ENCODE data around the gene ETV4.
"Not testable (repeated sequence)": the region's sequence is repeated elsewhere in the genome, so short reads cannot be mapped to it uniquely, and the experiment has no call there.

ETV4 gene

GRCh38 chr17:43509440-43509839 lies 36.7 kb downstream of the ETV4 start:
- DNase-seq: not testable (repeated sequence)

DNA sequence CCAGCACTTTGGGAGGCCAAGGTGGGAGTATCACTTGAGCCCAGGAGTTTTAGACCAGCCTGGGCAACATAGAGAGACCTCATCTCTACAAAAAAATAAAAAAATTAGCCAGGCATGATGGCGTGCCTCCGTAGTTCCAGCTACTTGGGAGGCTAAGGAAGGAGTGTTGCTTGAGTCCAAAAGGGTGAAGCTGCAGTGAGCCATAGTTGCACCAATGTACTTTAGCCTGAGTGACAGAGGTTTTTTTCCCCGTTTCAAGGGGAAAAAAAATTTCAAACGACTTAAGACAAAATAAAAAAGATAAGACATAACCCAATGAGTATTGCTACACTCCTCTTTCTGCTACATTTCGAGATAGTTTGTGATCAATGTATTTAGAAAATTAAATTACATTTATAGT lies 55.5 kb downstream of the ETV4 start:
- DNase-seq: no peak

DNA sequence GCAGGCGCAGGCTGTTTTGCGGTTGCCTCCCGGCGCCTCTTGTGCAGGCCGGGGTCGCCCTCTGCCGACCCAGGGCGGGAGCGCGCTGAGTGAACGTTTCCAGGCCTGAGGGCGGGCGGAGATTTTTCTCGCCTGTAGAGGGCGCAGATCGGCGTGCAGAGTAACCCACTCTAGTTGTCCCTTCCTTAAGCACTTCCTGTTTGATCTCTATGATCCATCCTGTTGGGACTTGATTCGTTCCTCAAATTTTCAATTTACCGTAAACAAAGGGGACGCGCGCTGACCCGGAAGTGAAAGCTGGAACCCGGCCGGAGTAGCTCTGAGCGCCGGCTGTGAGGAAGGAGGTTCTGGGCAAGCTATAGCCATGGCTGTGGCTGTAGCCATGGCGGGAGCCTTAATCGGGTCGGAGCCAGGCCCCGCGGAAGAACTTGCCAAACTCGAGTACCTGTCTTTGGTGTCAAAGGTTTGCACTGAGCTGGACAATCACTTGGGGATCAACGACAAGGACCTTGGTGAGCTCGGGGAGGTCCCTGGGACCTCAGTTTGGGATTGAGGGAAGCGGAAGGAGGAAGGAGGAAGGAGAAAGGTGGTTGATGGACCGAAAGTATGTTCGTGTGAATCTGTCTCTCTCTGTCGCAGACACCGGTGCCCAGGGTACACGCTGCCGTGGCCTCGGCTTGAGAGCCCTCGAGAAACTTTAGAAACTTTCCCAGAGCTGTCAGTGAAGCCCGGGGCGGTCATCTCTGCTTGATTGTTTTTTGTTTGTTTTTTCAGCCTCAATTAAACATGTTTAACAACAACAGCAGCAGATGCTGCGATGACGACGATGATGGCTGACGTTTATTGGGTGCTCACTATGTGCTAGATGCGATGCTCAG lies 62.2 kb downstream of the ETV4 start, which contains the start of gene DHX8:
DHX8 (plus strand) TSS at position 302 of the 878 bp plus-strand sequence; CDS start at position 365, 63 bp downstream.
- DNase-seq: peak; percentile 98 to 100 (median 99)

DNA sequence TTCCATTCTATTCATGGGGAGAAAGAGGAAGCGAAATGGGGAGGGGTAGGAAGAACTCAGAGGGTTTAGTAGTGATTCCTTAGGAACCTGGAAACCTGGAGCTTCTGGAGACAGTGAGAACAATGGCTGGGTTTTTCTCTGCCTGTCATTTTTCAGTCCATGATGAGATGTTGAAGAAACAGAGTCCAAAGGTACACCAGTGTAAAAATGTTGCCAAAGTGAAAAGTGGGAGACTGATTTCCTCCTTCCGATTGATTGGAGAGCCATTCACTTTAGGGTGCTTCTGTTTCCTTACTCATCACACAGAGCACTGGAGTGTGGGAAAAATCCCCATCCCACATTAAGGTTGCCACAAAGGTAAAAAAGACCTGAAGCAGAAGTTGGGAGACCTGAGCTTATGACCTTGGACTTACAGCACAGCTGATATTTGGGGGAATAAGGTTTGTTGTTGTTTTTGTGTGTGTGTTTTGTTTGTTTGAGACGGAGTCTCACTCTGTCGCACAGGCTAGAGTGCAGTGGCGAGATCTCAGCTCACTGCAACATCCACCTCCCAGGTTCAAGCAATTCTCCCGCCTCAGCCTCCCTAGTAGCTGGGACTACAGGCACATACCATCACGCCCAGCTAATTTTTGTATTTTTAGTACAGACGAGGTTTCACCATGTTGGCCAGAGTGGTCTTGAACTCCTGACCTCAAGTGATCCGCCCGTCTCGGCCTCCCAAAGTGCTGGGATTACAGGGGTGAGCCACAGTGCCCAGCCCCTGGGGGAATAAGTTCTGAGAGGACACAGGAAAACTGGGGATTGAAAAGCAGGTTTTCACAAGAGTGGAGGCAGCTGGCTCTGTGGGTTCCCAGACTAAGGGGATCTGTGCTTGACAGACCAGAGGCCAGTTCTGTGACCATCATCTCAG lies 63.8 kb downstream of the ETV4 start:
- no peak for DNase-seq

GRCh38 chr17:43479948-43480347 lies 66.2 kb downstream of the ETV4 start:
- no peak for DNase-seq
